ENCODE measurements around the gene ACTR5. TPM values are rescaled to one million over a fixed set of nuclear protein-coding genes. Genes with fewer than 3 reads are reported as not detected.

The ACTR5 gene
- total RNA-seq, 4 donors from 2014 or later = 7.2 to 21.3 (median 11.4) TPM

GRCh38 chr20:38729767-38730166 lies 18.5 kb upstream of the ACTR5 start:
- H3K27me3 ChIP-seq = peaks cover 99% of the 10 kb centered on the region
- no peaks in the 10 kb centered on the region for H3K36me3 ChIP-seq
- H3K4me1 ChIP-seq = peaks cover 3 to 15% (median 11%) of the 10 kb centered on the region in 4 donors
- WGBS, 2 donors (ENCODE audit: low coverage in 1 of 2) = 12% methylated on average over 7 of the region's 7 CpGs; no CpG with 5 or more reads in 1 of the 2 donors
- intact Hi-C loops (cut with DNase I; ENCODE audit: low total_unique reads) (no loop called here), in situ Hi-C loops (cut with MboI; ENCODE audit: low pct_ligation_motif_present in 1 of 4, low pct_unique_long_range_greater_than_20kb in 1 of 4, low sequenced_read_pairs in 3 of 4) (no loop called here)
- DNase-seq = no peak
- no peak overlapping the region for H3K4me3 ChIP-seq
- no peak for TF ChIP-seq POLR2A (IDR thresholded peaks at IDR 0.05)
- no peak for TF ChIP-seq CTCF (IDR thresholded peaks at IDR 0.05)
- TF ChIP-seq POLR2AphosphoS5 (IDR thresholded peaks at IDR 0.05) = no peak
- no peak for TF ChIP-seq EP300 (IDR thresholded peaks at IDR 0.05; ENCODE audit: low read depth)
- H3K27ac ChIP-seq = no peak overlapping the region
- H3K9me3 ChIP-seq = no peaks in the 10 kb centered on the region

GRCh38 chr20:38730167-38730988 lies 17.9 kb upstream of the ACTR5 start:
- in situ Hi-C loops (cut with MboI; ENCODE audit: low pct_ligation_motif_present in 1 of 4, low pct_unique_long_range_greater_than_20kb in 1 of 4, low sequenced_read_pairs in 3 of 4) = no loop called here

GRCh38 chr20:38730989-38731737 lies 17.1 kb upstream of the ACTR5 start:
- no peaks in the 10 kb centered on the region for H3K9me3 ChIP-seq
- 3% methylated on average over 8 to 30 of the region's 40 CpGs for WGBS, 2 donors (ENCODE audit: low coverage in 1 of 2)
- H3K27ac ChIP-seq = no peak overlapping the region
- peak; percentile 69 for DNase-seq
- intact Hi-C loops (cut with DNase I; ENCODE audit: low total_unique reads) (no loop called here), in situ Hi-C loops (cut with MboI; ENCODE audit: low pct_ligation_motif_present in 1 of 4, low pct_unique_long_range_greater_than_20kb in 1 of 4, low sequenced_read_pairs in 3 of 4) (no loop called here)
- peaks cover 99% of the 10 kb centered on the region for H3K27me3 ChIP-seq
- TF ChIP-seq CTCF (IDR thresholded peaks at IDR 0.05) (peak; percentile 82 to 99 (median 99)), POLR2AphosphoS5 (IDR thresholded peaks at IDR 0.05) (no peak), POLR2A (IDR thresholded peaks at IDR 0.05) (no peak), EP300 (IDR thresholded peaks at IDR 0.05; ENCODE audit: low read depth) (no peak)
- peak overlapping the region in 2 of 4 donors; percentile 22 to 32 for H3K4me3 ChIP-seq
- H3K36me3 ChIP-seq = no peaks in the 10 kb centered on the region
- peaks cover 3 to 15% (median 11%) of the 10 kb centered on the region in 4 donors for H3K4me1 ChIP-seq

More at GRCh38 chr20:38730167-38730988, 17.9 kb upstream of the ACTR5 start:
- Histone ChIP-seq H3K9me3 (no peaks in the 10 kb centered on the region), H3K4me3 (peak overlapping the region in 1 of 4 donors; percentile 32), H3K36me3 (no peaks in the 10 kb centered on the region), H3K27me3 (peaks cover 99% of the 10 kb centered on the region), H3K4me1 (peaks cover 3 to 15% (median 11%) of the 10 kb centered on the region in 4 donors), H3K27ac (no peak overlapping the region)
- intact Hi-C loops (cut with DNase I; ENCODE audit: low total_unique reads) = no loop called here
- WGBS, 2 donors (ENCODE audit: low coverage in 1 of 2) = 16 to 20% methylated on average over 1 to 37 of the region's 41 CpGs
- peak; percentile 25 for DNase-seq
- TF ChIP-seq CTCF (IDR thresholded peaks at IDR 0.05) (no peak), POLR2A (IDR thresholded peaks at IDR 0.05) (no peak), POLR2AphosphoS5 (IDR thresholded peaks at IDR 0.05) (no peak)

GRCh38 chr20:38731738-38732113 lies 16.5 kb upstream of the ACTR5 start:
- no peak overlapping the region for H3K27ac ChIP-seq
- H3K4me3 ChIP-seq = no peak overlapping the region
- H3K27me3 ChIP-seq = peaks cover 97% of the 10 kb centered on the region
- intact Hi-C loops (cut with DNase I; ENCODE audit: low total_unique reads) = no loop called here
- no peaks in the 10 kb centered on the region for H3K36me3 ChIP-seq
- no peaks in the 10 kb centered on the region for H3K9me3 ChIP-seq
- TF ChIP-seq EP300 (IDR thresholded peaks at IDR 0.05; ENCODE audit: low read depth) = no peak
- peak in 1 of 5 experiments; percentile 7 for TF ChIP-seq CTCF (IDR thresholded peaks at IDR 0.05)
- 40 to 71% methylated on average over 1 of the region's 1 CpG for WGBS, 2 donors (ENCODE audit: low coverage in 1 of 2)
- DNase-seq = no peak
- H3K4me1 ChIP-seq = peaks cover 3 to 15% (median 11%) of the 10 kb centered on the region in 4 donors
- in situ Hi-C loops (cut with MboI; ENCODE audit: low pct_ligation_motif_present in 1 of 4, low pct_unique_long_range_greater_than_20kb in 1 of 4, low sequenced_read_pairs in 3 of 4) = no loop called here
